GM20000 (cell line): Measurements from ENCODE around the gene IL10RB.

Source experiments
- DNase-seq: peaks from one replicate; pipeline ENCODE4 v3.0.0; 2012; ENCODE audit warnings: low spot score
- TF ChIP-seq, protein P1 (sequence below): IDR thresholded peaks from 2 replicates; pipeline ENCODE4 v1.5.1; 2012; ENCODE audit warnings: mild to moderate bottlenecking, control low read depth; ENCODE audit errors: extremely low read depth, missing control alignments

Gene IL10RB

GRCh38 chr21:33302796-33303195 is 36.6 kb downstream of the IL10RB start:
- TF ChIP-seq, protein P1, sequence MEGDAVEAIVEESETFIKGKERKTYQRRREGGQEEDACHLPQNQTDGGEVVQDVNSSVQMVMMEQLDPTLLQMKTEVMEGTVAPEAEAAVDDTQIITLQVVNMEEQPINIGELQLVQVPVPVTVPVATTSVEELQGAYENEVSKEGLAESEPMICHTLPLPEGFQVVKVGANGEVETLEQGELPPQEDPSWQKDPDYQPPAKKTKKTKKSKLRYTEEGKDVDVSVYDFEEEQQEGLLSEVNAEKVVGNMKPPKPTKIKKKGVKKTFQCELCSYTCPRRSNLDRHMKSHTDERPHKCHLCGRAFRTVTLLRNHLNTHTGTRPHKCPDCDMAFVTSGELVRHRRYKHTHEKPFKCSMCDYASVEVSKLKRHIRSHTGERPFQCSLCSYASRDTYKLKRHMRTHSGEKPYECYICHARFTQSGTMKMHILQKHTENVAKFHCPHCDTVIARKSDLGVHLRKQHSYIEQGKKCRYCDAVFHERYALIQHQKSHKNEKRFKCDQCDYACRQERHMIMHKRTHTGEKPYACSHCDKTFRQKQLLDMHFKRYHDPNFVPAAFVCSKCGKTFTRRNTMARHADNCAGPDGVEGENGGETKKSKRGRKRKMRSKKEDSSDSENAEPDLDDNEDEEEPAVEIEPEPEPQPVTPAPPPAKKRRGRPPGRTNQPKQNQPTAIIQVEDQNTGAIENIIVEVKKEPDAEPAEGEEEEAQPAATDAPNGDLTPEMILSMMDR: no peak
- DNase-seq: no peak

DNA sequence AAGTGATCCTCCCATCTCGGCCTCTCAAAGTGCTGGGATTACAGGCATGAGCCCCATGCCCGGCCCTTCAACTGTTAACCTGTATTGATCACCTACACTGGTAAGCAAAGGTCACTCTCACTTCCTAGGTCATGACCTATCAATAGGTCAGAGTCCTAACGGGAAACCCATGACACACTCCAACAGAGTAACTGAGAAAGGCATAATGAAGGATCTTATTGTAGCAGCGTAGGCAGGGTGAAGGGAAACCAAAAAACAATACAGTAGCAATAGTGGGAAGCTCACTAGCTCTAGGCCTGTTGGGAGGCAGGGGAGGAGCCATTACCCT is 39.1 kb downstream of the IL10RB start:
- no peak for DNase-seq
- TF ChIP-seq, protein P1: no peak

DNA sequence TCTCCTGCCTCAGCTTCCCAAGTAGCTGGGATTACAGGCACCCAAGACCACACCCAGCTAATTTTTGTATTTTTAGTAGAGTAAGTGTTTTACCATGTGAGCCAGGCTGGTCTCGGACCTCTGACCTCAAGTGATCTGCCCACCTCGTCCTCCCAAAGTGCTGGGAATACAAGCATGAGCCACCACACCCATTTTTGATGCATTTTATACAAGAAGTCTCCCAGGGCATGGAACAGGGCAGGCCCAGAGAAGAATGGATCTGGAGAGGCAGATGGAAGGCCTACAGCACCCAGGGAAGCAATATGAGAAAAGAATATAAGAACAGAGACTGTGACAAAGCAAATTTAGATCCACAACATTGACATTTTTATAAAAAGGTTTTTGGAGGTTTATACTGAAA is 39.8 kb downstream of the IL10RB start:
- no peak for DNase-seq
- TF ChIP-seq, protein P1: no peak

- DNase-seq: peak; percentile 37
- TF ChIP-seq, protein P1: no peak
These were observed 42.7 kb downstream of the IL10RB start for GRCh38 chr21:33308586-33309490.

DNA sequence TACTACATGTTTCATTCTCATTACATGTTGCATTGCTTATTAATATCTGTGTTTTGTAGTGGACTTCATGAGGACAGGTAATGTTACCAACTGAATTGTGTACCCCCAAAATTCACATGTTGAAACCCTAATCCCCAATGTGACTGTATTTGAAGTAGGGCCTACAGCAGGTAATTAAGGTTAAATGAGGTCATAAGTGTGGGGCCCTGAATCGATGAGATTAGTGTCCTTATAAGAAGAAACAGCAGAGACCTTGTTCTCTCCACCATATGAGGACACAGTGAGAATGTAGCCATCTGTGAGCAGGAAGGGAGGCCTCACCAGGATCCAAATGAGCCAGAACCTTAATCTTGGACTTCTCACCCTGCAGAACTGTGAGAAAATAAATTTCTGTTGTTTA is 43.6 kb downstream of the IL10RB start:
- DNase-seq: no peak
- TF ChIP-seq, protein P1: no peak

GRCh38 chr21:33312121-33312520 is 46.0 kb downstream of the IL10RB start:
- TF ChIP-seq, protein P1: no peak
- no peak for DNase-seq

DNA sequence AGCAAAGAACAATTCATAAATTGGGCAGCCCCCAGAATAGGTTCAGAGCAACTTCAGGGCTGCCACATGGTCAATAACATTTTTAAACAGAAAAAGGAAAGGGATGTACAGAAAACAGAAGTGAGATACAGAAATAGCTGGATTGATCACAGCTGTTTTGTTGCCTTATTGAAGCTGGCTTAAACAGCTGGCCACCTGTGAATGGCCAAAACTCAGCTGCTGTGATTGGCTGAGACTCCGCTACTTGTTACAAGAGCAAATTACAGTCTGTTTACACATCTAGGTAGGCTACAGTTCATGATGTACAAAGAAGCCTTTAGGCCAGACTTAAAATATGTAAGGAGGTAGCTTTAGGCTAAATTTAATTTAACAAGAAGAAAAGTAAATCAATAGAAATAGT is 47.0 kb downstream of the IL10RB start:
- TF ChIP-seq, protein P1: no peak

More for the DNA sequence above, 47.0 kb downstream of the IL10RB start:
- no peak for DNase-seq
